Stimulated activated CD8-positive, alpha-beta memory T cell treated with anti-CD3 and anti-CD28 coated beads, Interleukin-2, amount 100 ng/mL, for 48 hours (primary cell): Measurements from ENCODE around the gene GAPDHS.

ENCODE experiments used
- DNase-seq, 2 donors: peaks; one replicate each; pipeline ENCODE4 v3.0.0-alpha.2; 2020; ENCODE audit warnings: low read depth in 2 of 2

Gene GAPDHS

DNA sequence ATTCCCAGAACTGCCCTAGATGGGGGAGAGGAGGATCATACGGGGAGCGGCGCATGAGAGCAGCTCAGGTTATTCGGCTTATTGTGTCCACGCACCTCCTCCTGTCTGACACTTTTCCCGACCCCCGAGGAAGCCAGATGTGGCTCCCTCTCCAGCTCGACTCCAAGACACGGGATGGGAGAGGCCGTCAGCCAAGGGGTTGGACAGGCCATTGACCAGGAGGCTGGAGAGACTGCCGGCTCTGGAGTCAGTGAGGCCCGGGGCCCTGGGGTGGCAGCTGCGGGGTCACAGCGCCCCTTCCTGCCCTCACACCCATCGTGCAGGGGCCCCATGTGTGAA lies 22.7 kb upstream of the GAPDHS start:
- DNase-seq = no peak

DNA sequence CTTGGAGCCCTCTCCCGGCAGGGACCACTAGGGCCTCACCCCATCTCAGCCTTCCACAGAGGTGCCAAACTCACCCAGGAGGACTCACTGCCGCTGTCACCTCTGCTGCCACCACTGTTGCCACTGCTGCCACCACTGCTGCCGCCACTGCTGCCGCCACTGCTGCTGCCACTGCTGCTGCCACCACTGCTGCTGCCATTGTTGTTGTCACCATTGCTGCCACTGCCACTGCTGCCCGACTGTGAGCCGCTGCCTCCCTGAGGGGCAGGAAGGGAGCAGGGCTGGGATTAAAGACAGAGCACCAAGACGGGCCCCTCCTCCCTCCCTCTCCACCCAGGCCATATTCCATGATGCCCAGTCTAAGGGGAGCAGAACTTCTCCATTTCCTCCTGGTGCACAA lies 21.9 kb upstream of the GAPDHS start:
- no peak for DNase-seq

DNA sequence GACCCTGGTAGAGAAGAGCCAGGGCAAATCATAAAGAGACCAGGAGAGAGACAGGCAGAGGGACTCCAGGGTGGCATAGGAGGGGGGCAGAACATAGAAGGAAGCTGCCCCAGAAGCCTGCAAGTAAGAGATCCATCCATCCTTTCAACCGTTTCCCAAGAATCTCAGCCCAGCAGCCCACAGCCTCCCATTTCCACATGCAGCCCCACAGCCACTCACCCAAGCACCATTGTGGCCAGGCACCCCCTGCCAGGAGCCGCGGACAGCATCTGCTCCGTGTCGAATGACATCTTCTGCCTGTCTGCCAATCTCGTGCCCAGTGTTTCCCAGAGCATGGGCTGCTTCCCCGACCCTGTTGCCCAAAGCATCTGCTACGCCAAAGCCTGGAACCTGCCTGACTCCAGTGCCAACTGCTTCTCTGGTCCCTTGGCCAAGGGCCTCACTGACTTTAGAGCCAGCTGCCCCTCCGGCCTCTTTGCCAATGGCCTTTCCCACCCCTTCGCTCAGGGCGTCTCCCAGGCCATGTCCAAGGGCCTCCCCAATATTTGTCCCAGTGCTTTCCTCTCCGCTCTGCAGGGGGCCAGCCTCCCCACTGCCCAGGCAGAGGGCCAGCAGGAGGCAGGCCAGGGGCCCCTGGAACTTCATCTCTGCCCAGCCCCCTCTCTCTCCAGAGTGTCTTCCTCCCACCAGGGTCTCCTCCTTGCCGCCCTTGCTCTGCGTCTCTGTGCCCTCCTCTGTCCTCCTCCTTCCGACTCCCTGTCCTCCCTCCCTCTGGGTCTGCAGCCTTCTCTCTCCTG lies 20.2 kb upstream of the GAPDHS start:
- no peak for DNase-seq

DNA sequence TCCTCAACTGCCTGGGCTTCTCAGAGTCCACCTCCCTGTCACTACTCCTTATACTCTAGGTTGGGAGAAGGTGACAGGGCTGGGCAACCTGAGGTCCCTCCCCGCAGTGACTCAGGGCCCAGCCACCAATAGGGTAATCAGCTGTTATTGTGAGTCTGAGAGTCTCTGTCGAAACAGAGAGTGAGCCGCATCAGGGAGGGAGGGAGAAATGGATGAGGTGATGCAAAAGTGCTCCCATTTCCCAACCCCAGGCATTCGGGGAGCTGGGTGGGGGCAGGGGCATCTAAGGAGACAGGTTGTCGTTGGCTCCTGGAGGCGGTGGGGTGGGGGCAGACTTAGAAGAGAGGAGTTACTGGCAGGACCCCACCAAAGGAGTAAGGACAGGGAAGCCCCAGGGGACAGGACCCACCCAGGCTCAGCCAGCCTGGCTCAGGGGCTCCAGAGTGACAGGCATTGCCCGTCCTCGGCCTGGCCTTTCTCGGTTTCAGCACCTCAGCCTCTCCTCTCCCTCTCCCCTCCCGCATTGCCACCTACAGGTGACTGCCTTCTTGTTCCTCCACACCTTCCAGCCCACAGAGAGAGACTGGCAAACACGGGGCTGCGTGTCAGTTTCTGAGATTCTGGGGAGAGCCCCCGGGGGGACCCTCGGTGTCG lies 19.5 kb upstream of the GAPDHS start, which contains the start of gene DMKN:
Gene DMKN (minus strand): TSS at position 22 of the 654 bp plus-strand sequence. CDS start 174 bp downstream, outside the sequence.
- no peak for DNase-seq

DNA sequence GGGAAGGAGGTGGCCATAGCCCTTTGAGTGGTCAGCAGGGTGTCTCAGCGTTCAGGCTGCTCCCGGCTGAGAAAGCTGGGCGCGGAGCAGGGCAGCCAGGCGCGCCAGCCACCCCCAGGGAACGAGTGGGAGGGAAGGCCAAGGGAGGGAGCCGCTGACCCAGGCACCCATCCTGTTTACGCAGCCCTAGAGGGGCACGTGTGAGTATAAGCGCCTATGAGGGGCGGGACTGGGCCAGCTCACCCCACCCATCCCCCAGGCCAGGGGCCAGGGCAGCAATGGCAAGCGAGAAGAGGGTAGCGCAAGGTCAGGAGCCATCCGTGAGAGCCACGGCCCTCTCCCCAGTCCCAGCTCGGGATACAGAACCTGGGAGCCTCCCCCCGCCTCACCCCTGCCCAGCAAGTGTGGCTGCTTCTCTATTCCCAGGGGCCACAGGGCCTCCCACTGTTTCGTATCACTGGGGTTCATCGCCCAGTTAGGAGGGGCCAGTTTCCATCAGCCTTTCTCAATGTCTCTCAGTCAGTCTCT lies 18.9 kb upstream of the GAPDHS start:
- no peak for DNase-seq

DNA sequence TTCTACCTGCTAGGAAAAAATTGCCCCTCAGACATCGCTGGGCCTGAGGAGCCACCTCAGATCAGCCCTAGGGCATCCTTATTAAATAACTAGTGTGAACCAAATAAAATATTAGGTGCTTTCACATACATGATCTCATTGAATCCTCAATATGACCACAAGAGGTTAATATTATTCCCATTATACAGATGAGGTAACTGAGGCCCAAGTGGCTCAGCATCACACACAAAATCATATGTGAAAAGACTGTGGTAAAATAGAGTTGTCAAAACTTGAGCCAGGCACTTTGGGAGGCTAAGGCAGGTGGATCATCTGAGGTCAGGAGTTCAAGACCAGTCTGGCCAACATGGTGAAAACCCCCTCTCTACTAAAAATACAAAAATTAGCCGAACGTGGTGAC lies 16.9 kb upstream of the GAPDHS start:
- no peak for DNase-seq

DNA sequence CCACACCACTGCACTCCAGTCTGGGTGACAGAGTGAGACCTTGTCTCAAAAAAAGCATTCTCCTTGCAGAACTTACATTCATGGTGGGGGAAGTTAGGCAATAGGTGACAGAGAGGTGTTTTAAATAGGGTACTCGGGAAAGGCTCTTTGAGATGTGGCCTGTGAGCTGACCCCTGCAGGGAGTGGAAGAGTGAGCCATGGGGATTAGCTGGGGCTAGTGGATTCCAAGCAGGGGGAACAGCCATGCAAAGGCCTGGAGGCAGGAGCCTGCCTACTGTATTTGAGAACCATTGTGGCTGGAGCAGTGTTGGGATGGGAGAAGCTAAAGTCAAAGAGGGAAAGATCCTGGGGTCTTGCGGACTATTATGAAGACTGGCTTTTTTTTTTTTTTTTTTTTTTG lies 15.9 kb upstream of the GAPDHS start:
- DNase-seq = no peak

- no peak for DNase-seq
Measured at GRCh38 chr19:35518313-35518712, 14.9 kb upstream of the GAPDHS start.

DNA sequence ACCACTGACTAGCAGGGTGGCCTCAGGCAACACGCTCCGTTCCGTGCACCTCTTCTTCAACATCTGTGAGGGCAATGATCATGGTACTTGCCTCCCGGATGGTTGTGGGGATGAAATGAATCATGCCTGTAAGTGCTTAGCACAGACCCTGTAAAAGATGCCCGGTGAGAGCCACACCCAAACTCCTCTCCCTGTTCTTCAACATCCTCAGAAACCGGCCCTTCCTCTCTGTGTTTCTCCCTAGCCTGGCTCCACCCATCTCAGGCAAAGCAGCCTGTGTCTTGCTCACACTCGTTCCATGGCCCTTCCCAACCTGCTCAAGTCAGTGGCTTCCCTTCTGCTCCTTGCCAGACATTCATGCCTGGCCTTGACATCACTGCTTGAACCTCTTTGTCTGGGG lies 14.0 kb upstream of the GAPDHS start:
- no peak for DNase-seq

GRCh38 chr19:35521124-35521743 lies 12.0 kb upstream of the GAPDHS start:
- no peak for DNase-seq

DNA sequence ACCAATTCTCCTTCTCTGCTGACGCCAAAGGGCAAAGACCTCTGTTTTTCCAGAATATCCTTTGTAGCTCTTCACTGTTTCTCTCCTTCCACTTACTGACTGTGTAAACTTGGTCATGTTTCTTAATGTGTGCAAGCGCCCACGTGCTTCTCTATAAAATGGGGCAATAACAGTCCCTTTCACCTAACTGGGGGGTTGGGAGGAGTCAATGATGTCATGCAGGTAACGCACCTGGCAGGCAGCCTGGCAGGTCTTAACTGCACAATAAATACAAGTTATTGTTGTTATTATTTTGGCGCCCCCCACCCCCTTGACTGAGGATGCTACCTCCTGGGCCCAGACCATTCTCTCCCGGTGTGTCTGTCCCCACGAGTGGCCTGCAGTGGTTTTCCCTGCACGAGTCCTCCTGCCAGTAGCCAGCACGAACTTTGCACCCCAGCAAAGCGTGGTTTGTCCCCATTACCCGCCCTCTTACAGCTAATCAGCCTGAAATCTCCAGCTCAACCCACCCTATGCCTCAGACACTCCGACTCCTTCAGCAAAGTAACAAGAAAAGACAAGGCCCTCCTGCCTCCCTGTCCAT lies 10.4 kb upstream of the GAPDHS start:
- DNase-seq = no peak

DNA sequence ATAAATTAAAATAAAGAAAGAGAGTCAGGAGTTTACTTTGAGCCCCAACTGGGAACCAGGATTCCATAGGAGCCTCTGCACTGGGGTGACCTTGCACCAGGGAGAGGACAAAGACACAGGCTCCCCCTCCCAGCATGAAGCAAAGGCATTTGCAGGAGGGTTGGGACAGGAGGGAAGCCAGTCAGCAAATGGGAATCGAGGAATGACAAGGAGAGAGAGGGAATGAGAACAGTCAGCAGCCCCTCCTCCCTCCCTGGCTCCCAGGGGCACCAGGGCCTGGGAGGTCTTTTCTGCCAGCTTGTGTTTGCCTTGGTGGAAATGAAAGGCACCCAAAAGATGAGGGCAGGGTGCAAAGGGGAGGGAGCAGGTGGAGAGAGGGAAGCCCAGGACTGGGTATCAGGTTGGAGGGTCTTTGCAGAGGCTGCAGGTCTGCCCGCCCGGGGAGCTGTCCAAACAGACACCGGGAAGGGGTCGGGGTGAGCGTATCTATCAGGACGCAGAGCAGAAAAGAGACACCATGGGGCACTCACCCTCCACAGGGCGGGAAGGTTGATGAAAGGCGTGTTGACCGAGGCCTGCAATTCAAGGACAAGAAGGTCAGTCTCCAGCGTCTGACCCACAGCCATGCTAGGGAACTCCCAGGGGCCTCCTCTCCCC lies 8.9 kb upstream of the GAPDHS start:
- no peak for DNase-seq

DNA sequence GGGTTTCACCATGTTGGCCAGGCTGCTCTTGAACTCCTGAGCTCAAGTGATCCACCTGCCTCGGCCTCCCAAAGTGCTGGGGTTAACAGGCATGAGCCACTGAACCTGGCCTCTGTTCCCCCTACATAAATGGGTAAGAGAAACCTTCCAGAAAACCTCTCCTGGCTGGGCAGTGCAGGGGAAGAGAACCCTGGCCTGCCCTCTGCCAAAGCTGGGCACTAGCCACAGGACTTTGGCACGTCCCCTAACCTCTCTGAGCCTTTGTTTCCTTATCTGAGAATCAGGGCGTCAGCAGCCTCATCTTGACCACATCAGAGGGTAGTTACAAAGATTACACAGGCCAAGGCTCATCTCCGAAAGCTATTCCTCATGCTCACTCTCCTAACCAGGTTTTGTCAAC lies 7.4 kb upstream of the GAPDHS start:
- no peak for DNase-seq

- no peak for DNase-seq
Measured at GRCh38 chr19:35528218-35529038, 4.8 kb upstream of the GAPDHS start, which contains the start of gene SBSN. TSS of gene SBSN (minus strand) at chr19:35528311. CDS start at chr19:35528281, 30 bp downstream.

GRCh38 chr19:35529241-35530218 lies 3.7 kb upstream of the GAPDHS start:
- DNase-seq = no peak

GRCh38 chr19:35531291-35531690 lies 2.0 kb upstream of the GAPDHS start:
- no peak for DNase-seq

GRCh38 chr19:35533822-35534392 lies 651 bp downstream of the GAPDHS start:
- peak in 1 of 2 donors; percentile 34 for DNase-seq

DNA sequence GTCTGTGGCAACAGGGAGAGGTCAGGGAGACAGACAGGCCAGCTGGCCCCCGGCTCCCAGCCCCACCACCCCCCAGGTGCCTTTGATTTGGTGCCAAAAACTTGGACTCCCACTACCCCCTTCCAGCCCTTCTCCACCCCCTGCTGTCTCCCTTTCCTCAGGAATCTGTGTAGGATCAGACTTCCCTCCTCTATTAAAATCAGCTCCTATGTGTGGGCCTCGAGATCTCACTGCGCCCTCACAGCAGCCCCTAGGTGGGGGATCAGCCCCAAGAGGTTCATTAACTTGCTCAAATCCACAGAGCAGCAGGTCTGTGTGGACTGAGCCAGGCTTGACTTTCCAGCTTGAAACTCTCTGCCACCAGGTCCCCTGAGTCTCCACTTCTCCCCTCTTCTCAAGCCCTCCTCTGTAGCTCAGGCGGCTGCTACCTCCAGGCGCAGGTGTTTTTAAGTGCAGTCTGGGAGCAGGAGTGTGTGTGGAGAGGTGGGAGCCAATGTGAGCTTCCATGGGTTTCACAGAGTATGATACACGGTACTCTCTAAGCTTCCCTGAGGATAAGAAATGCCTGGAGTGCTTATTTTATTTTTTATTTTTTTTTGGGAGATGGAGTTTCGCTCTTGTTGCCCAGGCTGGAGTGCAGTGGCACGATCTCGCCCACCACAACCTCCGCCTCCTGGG lies 1.7 kb downstream of the GAPDHS start:
- DNase-seq = no peak

GRCh38 chr19:35539314-35539713 lies 6.1 kb downstream of the GAPDHS start:
- no peak for DNase-seq
